Ramos (cell line): ENCODE measurements around the gene IDS.
"Not testable (repeated sequence)": the region's sequence is repeated elsewhere in the genome, so short reads cannot be mapped to it uniquely, and the experiment has no call there.

ENCODE experiments used
- in situ Hi-C: fragments of 300-500 bp; cut with MboI; formaldehyde crosslinking; loops from one replicate; pipeline ENCODE4 v1.14.3; 2022; ENCODE audit warnings: low sequenced_read_pairs; ENCODE audit not compliant: unreplicated experiment

Gene IDS

GRCh38 chrX:149504915-149505651, at the start of gene IDS:
Gene IDS, minus strand, starts transcription at chrX:149505306. Its CDS starts 169 bp downstream, at chrX:149505137.
- in situ Hi-C loops, result no loop called here

GRCh38 chrX:149551939-149552248, 46.8 kb upstream of the IDS start:
- in situ Hi-C loops, result not testable (repeated sequence)

GRCh38 chrX:149551245-149551938, 46.3 kb upstream of the IDS start:
- in situ Hi-C loops, result not testable (repeated sequence)

- in situ Hi-C loops, result not testable (repeated sequence)
Observed at GRCh38 chrX:149550454-149550853, 45.3 kb upstream of the IDS start.

- in situ Hi-C loops, result not testable (repeated sequence)
Observed at GRCh38 chrX:149549701-149550100, 44.6 kb upstream of the IDS start, which contains the start of gene HSFX3. Gene HSFX3, minus strand, starts transcription at chrX:149549924. Its CDS starts 72 bp downstream, at chrX:149549852.

GRCh38 chrX:149547782-149548181, 42.7 kb upstream of the IDS start:
- in situ Hi-C loops, result not testable (repeated sequence)

- in situ Hi-C loops, result not testable (repeated sequence)
Observed at GRCh38 chrX:149546962-149547361, 41.9 kb upstream of the IDS start.

- in situ Hi-C loops, result not testable (repeated sequence)
Observed at GRCh38 chrX:149545545-149546543, 40.7 kb upstream of the IDS start.

- in situ Hi-C loops, result no loop called here
Observed at GRCh38 chrX:149541521-149542047, 36.5 kb upstream of the IDS start.

- in situ Hi-C loops, result no loop called here
Observed at GRCh38 chrX:149540621-149541520, 35.8 kb upstream of the IDS start, which contains the start of gene EOLA1. Gene EOLA1, plus strand, starts transcription at chrX:149541012. Its CDS starts 4,619 bp downstream, at chrX:149545631.

GRCh38 chrX:149540131-149540620, 35.1 kb upstream of the IDS start:
- in situ Hi-C loops, result no loop called here

- in situ Hi-C loops, result no loop called here
Observed at GRCh38 chrX:149539283-149540130, 34.4 kb upstream of the IDS start.

- in situ Hi-C loops, result not testable (repeated sequence)
Observed at GRCh38 chrX:149537474-149537873, 32.4 kb upstream of the IDS start.

- in situ Hi-C loops, result not testable (repeated sequence)
Observed at GRCh38 chrX:149534926-149535602, 30.0 kb upstream of the IDS start.

GRCh38 chrX:149533999-149534398, 28.9 kb upstream of the IDS start:
- in situ Hi-C loops, result not testable (repeated sequence)

- in situ Hi-C loops, result not testable (repeated sequence)
Observed at GRCh38 chrX:149532868-149533267, 27.8 kb upstream of the IDS start.

GRCh38 chrX:149531599-149531998, 26.5 kb upstream of the IDS start:
- in situ Hi-C loops, result no loop called here

GRCh38 chrX:149528381-149528780, 23.3 kb upstream of the IDS start:
- in situ Hi-C loops, result no loop called here
